IMR-90 (cell line): ENCODE data around the gene RAB41. TPM values are rescaled to one million over a fixed set of nuclear protein-coding genes. Genes with fewer than 3 reads are reported as not detected.

Source experiments
- ATAC-seq: fragments of 200-7000 bp; cut with Tn5 transposase; 2 replicates; pipeline ENCODE4 v1.9.1; 2020; ENCODE audit warnings: low read depth, mild to moderate bottlenecking, moderate library complexity
- BruUV-seq: library from RNA; stranded (reverse); fragments of 400-500 nt; replicated peaks from 2 replicates; lab custom pipeline; 2021; lab: Mats Ljungman, UMichigan
- CTCF ChIA-PET: fragments of 300-600 bp; formaldehyde crosslinking; extraction: SDS; loops from one replicate; lab custom pipeline; 2021; ENCODE audit warnings: antibody characterized with exemption; lab: Yijun Ruan, JAX
- POLR2A ChIA-PET: fragments of 300-600 bp; sonication (Branson Sonifier 250); formaldehyde crosslinking; loops from one replicate; lab custom pipeline; 2022; ENCODE audit warnings: antibody characterized with exemption; ENCODE audit not compliant: unreplicated experiment; lab: Charles Lee
- DNase-seq: peaks from one replicate; pipeline ENCODE4 v3.0.0; 2013
- H2AFZ ChIP-seq: replicated peaks from 2 replicates; pipeline ENCODE3; 2013; ENCODE audit warnings: low read length, mild to moderate bottlenecking; ENCODE audit not compliant: poor library complexity
- H2AK5ac ChIP-seq: 2 replicates; pipeline ENCODE4 v1.6.1; 2013; ENCODE audit warnings: low read depth, low read length, inconsistent platforms
- H2AK9ac ChIP-seq: replicated peaks from 2 replicates; pipeline ENCODE3; 2013; ENCODE audit warnings: mild to moderate bottlenecking, low read depth, low read length, moderate library complexity; ENCODE audit not compliant: poor library complexity
- H2BK120ac ChIP-seq: 2 replicates; pipeline ENCODE4 v1.6.1; 2013; ENCODE audit warnings: low read depth, low read length, inconsistent platforms
- H2BK15ac ChIP-seq: 3 replicates; pipeline ENCODE4 v1.6.1; 2013; ENCODE audit warnings: low read depth, low read length, inconsistent platforms
- H2BK20ac ChIP-seq: 2 replicates; pipeline ENCODE4 v1.6.1; 2013; ENCODE audit warnings: low read depth, mild to moderate bottlenecking, inconsistent platforms, low read length, moderate library complexity
- H2BK5ac ChIP-seq: 2 replicates; pipeline ENCODE4 v1.6.1; 2013; ENCODE audit warnings: mild to moderate bottlenecking, low read depth, low read length, inconsistent platforms; ENCODE audit not compliant: poor library complexity, severe bottlenecking
- H3K14ac ChIP-seq: replicated peaks from 2 replicates; pipeline ENCODE4 v1.6.1; 2013; ENCODE audit warnings: low read depth, low read length, inconsistent platforms
- H3K18ac ChIP-seq: 2 replicates; pipeline ENCODE4 v1.6.1; 2013; ENCODE audit warnings: low read depth, low read length, control low read depth
- H3K23ac ChIP-seq: 2 replicates; pipeline ENCODE4 v1.6.1; 2013; ENCODE audit warnings: low read depth, low read length, inconsistent platforms
- H3K27ac ChIP-seq: 2 replicates; pipeline ENCODE4 v1.5.1; 2013; ENCODE audit warnings: mild to moderate bottlenecking, control low read depth, low read length; ENCODE audit not compliant: insufficient read depth
- H3K27me3 ChIP-seq: 2 replicates; pipeline ENCODE4 v1.6.1; 2013; ENCODE audit warnings: low read length; ENCODE audit not compliant: control insufficient read depth, insufficient read depth
- H3K36me3 ChIP-seq: 2 replicates; pipeline ENCODE4 v1.6.1; 2013; ENCODE audit warnings: low read length, mixed read lengths; ENCODE audit not compliant: control insufficient read depth, insufficient read depth
- H3K4ac ChIP-seq: 2 replicates; pipeline ENCODE4 v1.6.1; 2013; ENCODE audit warnings: low read depth, low read length, inconsistent platforms
- H3K4me1 ChIP-seq: 2 replicates; pipeline ENCODE4 v1.6.1; 2013; ENCODE audit warnings: low read length, mixed read lengths; ENCODE audit not compliant: control insufficient read depth, insufficient read depth
- H3K4me2 ChIP-seq: 2 replicates; pipeline ENCODE4 v1.6.1; 2013; ENCODE audit warnings: low read depth, mild to moderate bottlenecking, control low read depth, low read length, moderate library complexity
- H3K4me3 ChIP-seq: 2 replicates; pipeline ENCODE4 v1.5.1; 2013; ENCODE audit warnings: low read depth, mild to moderate bottlenecking, control low read depth, low read length, moderate library complexity; ENCODE audit not compliant: insufficient read depth
- H3K56ac ChIP-seq: 2 replicates; pipeline ENCODE4 v1.6.1; 2013; ENCODE audit warnings: low read length, inconsistent platforms; ENCODE audit not compliant: insufficient read depth; ENCODE audit errors: extremely low read depth
- H3K79me1 ChIP-seq, 2 experiments: 2 replicates each; pipeline ENCODE4 v1.6.1; 2013; ENCODE audit warnings: low read length in 2 of 2, inconsistent platforms in 1 of 2, low read depth in 1 of 2
- H3K9ac ChIP-seq: 2 replicates; pipeline ENCODE4 v1.6.1; 2013; ENCODE audit warnings: low read depth, low read length, control low read depth
- H3K9me1 ChIP-seq: 2 replicates; pipeline ENCODE4 v1.6.1; 2013; ENCODE audit warnings: low read length, inconsistent platforms; ENCODE audit not compliant: insufficient read depth
- H3K9me3 ChIP-seq: 2 replicates; pipeline ENCODE4 v1.6.1; 2013; ENCODE audit warnings: low read length; ENCODE audit not compliant: control insufficient read depth, insufficient read depth
- H4K20me1 ChIP-seq: 2 replicates; pipeline ENCODE4 v1.6.1; 2013; ENCODE audit warnings: low read length, inconsistent platforms; ENCODE audit not compliant: insufficient read depth
- H4K5ac ChIP-seq: 2 replicates; pipeline ENCODE4 v1.6.1; 2013; ENCODE audit warnings: mild to moderate bottlenecking, low read depth, low read length, control low read depth
- H4K8ac ChIP-seq, 2 experiments: 2 replicates each; pipeline ENCODE4 v1.6.1; 2013; ENCODE audit warnings: low read depth in 2 of 2, low read length in 2 of 2, control low read depth in 1 of 2, inconsistent platforms in 1 of 2
- H4K91ac ChIP-seq: 2 replicates; pipeline ENCODE4 v1.6.1; 2013; ENCODE audit warnings: low read depth, low read length, inconsistent platforms; ENCODE audit not compliant: insufficient read depth
- CEBPB ChIP-seq: IDR thresholded peaks from 2 replicates; pipeline ENCODE4 v1.6.1; 2012; ENCODE audit warnings: low read depth, low read length, improper control_type of control experiment
- CHD1 ChIP-seq: IDR thresholded peaks from 2 replicates; pipeline ENCODE4 v1.6.1; 2012; ENCODE audit warnings: low read depth, low read length, improper control_type of control experiment
- CTCF ChIP-seq: conservative IDR thresholded peaks from 2 replicates; pipeline ENCODE4 v1.5.1; 2012; ENCODE audit warnings: mild to moderate bottlenecking, low read depth, low read length, improper control_type of control experiment
- ELK1 ChIP-seq: fragments of 150-350 bp; IDR thresholded peaks from 2 replicates; pipeline ENCODE4 v1.6.1; 2016; ENCODE audit warnings: low read depth, mild to moderate bottlenecking, low read length, moderate library complexity, borderline replicate concordance
- FOS ChIP-seq: fragments of 150-350 bp; IDR thresholded peaks from 2 replicates; pipeline ENCODE4 v1.6.1; 2016; ENCODE audit warnings: low read depth, low read length
- MAFK ChIP-seq: IDR thresholded peaks from 2 replicates; pipeline ENCODE4 v1.6.1; 2012; ENCODE audit warnings: low read depth, low read length, improper control_type of control experiment
- MAZ ChIP-seq: IDR thresholded peaks from 2 replicates; pipeline ENCODE4 v1.6.1; 2012; ENCODE audit warnings: low read depth, mild to moderate bottlenecking, low read length, improper control_type of control experiment, moderate library complexity, borderline replicate concordance
- MXI1 ChIP-seq: IDR thresholded peaks from 2 replicates; pipeline ENCODE4 v1.6.1; 2012; ENCODE audit warnings: low read depth, mild to moderate bottlenecking, low read length, moderate library complexity, borderline replicate concordance
- NFE2L2 ChIP-seq: fragments of 150-350 bp; IDR thresholded peaks from 2 replicates; pipeline ENCODE4 v1.6.1; 2016; ENCODE audit warnings: low read depth, mild to moderate bottlenecking, low read length
- POLR2A ChIP-seq: IDR thresholded peaks from 2 replicates; pipeline ENCODE4 v1.6.1; 2012; ENCODE audit warnings: mild to moderate bottlenecking, low read depth, low read length
- RAD21 ChIP-seq: IDR thresholded peaks from 2 replicates; pipeline ENCODE4 v1.6.1; 2012; ENCODE audit warnings: low read length, improper control_type of control experiment
- RCOR1 ChIP-seq: IDR thresholded peaks from 2 replicates; pipeline ENCODE4 v1.6.1; 2012; ENCODE audit warnings: mild to moderate bottlenecking, low read length, improper control_type of control experiment; ENCODE audit not compliant: insufficient replicate concordance
- RFX5 ChIP-seq: IDR thresholded peaks from 2 replicates; pipeline ENCODE4 v1.8.0; 2012; ENCODE audit warnings: low read depth, mild to moderate bottlenecking, low read length, moderate library complexity
- SMC3 ChIP-seq: fragments of 150-350 bp; IDR thresholded peaks from 2 replicates; pipeline ENCODE4 v1.6.1; 2016; ENCODE audit warnings: low read depth, mild to moderate bottlenecking, antibody characterized with exemption, low read length, moderate library complexity
- USF2 ChIP-seq: fragments of 150-350 bp; IDR thresholded peaks from 2 replicates; pipeline ENCODE4 v1.6.1; 2017; ENCODE audit warnings: mild to moderate bottlenecking, antibody characterized with exemption, low read length, low read depth
- WGBS, 2 experiments: methylation state at CpG; one replicate each; pipeline versions ENCODE4 v1.1.5 to v1.1.7; 2013; ENCODE audit warnings: missing lambda C conversion rate in 2 of 2; ENCODE audit not compliant: insufficient read length in 1 of 2; ENCODE audit errors: extremely low coverage in 2 of 2; 5-methylcytosine and 5-hydroxymethylcytosine counted together
- dilution Hi-C: fragments of 300-500 bp; cut with HindIII; formaldehyde crosslinking; loops from one replicate; pipeline ENCODE4 v1.14.3; 2018; ENCODE audit warnings: low sequenced_read_pairs; ENCODE audit not compliant: unreplicated experiment
- in situ Hi-C: fragments of 300-500 bp; cut with MboI; formaldehyde crosslinking; loops from 3 replicates; pipeline ENCODE4 v1.14.3; 2019; ENCODE audit warnings: low sequenced_read_pairs, inconsistent platforms, mixed read lengths
- intact Hi-C: fragments of 100-400 bp; cut with micrococcal nuclease; formaldehyde crosslinking; loops from 2 replicates; pipeline ENCODE4 v1.10.0; 2022
- polyA plus RNA-seq, 3 experiments: library from polyadenylated mRNA; depleted of rRNA; stranded (reverse); fragments of >200 nt; gene quantifications; 2 replicates each; pipeline ENCODE4 v1.2.3, GENCODE V29; 2012; ENCODE audit warnings: low replicate concordance in 1 of 3
- total RNA-seq: library from RNA; depleted of rRNA; stranded (reverse); fragments of >200 nt; gene quantifications from 2 replicates; pipeline ENCODE4 v1.2.3, GENCODE V29; 2012

RAB41 gene
- total and polyA plus RNA-seq, 2 of the 4 experiments (the other 2 are of a cell fraction): not detected

- dilution Hi-C loops (no loop called here), intact Hi-C loops (loop anchor here (1.0 kb wide), 1 partner anchor 121 kb away; no protein-coding TSS in a partner anchor), in situ Hi-C loops (no loop called here)
- Histone ChIP-seq H3K23ac (peak overlapping the region; percentile 12; the same call in 1 of the 2 replicates), H4K5ac (peak overlapping the region; percentile 60; the same call in 1 of the 2 replicates), H3K4me3 (peak overlapping the region; percentile 56), H2BK20ac (no peak overlapping the region), H3K36me3 (no peaks in the 10 kb centered on the region; the same call in 1 of the 2 replicates), H2AK5ac (0 out of 2 replicates have a peak overlapping the region, but pooled peaks have one; percentile 13), H3K79me1 (peaks cover 6 to 15% of the 10 kb centered on the region in 2 experiments), H2BK120ac (no peak overlapping the region), H3K4me2 (peak overlapping the region; percentile 90), H4K20me1 (no peaks in the 10 kb centered on the region), H3K4me1 (peaks cover 2% of the 10 kb centered on the region; the same call in 1 of the 2 replicates), H4K91ac (peak overlapping the region; percentile 43), H2AFZ (peak overlapping the region; percentile 90), H3K14ac (0 out of 2 replicates have a peak overlapping the region, but pooled peaks have one; percentile 90), H3K18ac (no peak overlapping the region), H3K9ac (peak overlapping the region; percentile 51), H3K56ac (peak overlapping the region; percentile 70), H2BK15ac (0 out of 3 replicates have a peak overlapping the region, but pooled peaks have one; percentile 18), H3K27me3 (no peaks in the 10 kb centered on the region; the same call in 1 of the 2 replicates), H2AK9ac (peak overlapping the region; percentile 48), H3K4ac (peak overlapping the region; percentile 61), H3K27ac (peak overlapping the region; percentile 58), H3K9me3 (no peaks in the 10 kb centered on the region), H2BK5ac (peak overlapping the region; percentile 23), H3K9me1 (no peaks in the 10 kb centered on the region), H4K8ac (peak overlapping the region; percentile 66 to 84; a peak in 3 of 4 replicates)
- no TSS peak for BruUV-seq
- ChIA-PET CTCF (no interaction called here), POLR2A (no interaction called here)
- DNase-seq: peak; percentile 2
- ATAC-seq: no peak
- no CpG with 5 or more reads among the region's 11 CpGs for whole genome bisulfite sequencing, 2 experiments
- TF ChIP-seq CTCF (no peak), SMC3 (no peak), CHD1 (no peak), CEBPB (no peak), FOS (no peak), NFE2L2 (no peak), RFX5 (no peak), MAFK (no peak), ELK1 (no peak), MAZ (no peak), USF2 (no peak), MXI1 (no peak), POLR2A (no peak), RCOR1 (no peak), RAD21 (no peak)
Observed at GRCh38 chrX:70289168-70289792, 7.3 kb downstream of the RAB41 start.
